ENCODE data around the gene LSAMP.

DNA sequence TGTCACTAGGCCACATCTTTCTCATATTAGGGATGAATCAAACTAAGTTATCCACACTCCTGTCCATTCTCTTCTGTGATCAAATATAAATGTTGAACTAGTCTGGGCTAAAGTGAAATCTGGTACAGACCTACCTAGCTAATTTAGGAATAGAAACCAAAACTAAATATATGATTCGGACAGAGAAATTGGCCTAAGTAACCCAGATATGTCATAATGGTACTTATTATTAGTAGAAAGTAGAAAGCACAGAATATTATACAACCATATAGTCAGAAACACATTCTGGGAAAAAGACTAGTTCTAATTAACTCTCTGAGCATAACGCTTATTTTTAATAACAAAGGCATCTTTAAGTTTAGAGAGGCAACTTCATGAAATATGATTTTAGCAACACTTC is 389.0 kb downstream of the LSAMP start:
- TF ChIP-seq, protein P1, sequence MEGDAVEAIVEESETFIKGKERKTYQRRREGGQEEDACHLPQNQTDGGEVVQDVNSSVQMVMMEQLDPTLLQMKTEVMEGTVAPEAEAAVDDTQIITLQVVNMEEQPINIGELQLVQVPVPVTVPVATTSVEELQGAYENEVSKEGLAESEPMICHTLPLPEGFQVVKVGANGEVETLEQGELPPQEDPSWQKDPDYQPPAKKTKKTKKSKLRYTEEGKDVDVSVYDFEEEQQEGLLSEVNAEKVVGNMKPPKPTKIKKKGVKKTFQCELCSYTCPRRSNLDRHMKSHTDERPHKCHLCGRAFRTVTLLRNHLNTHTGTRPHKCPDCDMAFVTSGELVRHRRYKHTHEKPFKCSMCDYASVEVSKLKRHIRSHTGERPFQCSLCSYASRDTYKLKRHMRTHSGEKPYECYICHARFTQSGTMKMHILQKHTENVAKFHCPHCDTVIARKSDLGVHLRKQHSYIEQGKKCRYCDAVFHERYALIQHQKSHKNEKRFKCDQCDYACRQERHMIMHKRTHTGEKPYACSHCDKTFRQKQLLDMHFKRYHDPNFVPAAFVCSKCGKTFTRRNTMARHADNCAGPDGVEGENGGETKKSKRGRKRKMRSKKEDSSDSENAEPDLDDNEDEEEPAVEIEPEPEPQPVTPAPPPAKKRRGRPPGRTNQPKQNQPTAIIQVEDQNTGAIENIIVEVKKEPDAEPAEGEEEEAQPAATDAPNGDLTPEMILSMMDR (conservative IDR thresholded peaks at IDR 0.05) = no peak
- TF ChIP-seq EZH2 (IDR thresholded peaks at IDR 0.05; ENCODE audit: low read depth) = no peak

Data from PC-9 (cell line).